ENCODE measurements around the gene ACKR3.

- TF ChIP-seq CTCF (IDR thresholded peaks at IDR 0.05) = no peak
- TF ChIP-seq POLR2AphosphoS5 (IDR thresholded peaks at IDR 0.05; ENCODE audit: low read depth, low read length) = no peak
- TF ChIP-seq REST (IDR thresholded peaks at IDR 0.05; ENCODE audit: insufficient read depth in 1 of 2, low read depth in 2 of 2, low read length in 1 of 2) = no peak
Measured at GRCh38 chr2:236628256-236628901, 58.8 kb downstream of the ACKR3 start.
